ENCODE measurements around the gene MYH10. TPM values are rescaled to one million over a fixed set of nuclear protein-coding genes. Genes with fewer than 3 reads are reported as not detected.
A peak's percentile ranks its signal among the peaks of the same experiment; 100 is the strongest.

MYH10 gene
- total and polyA plus RNA-seq, 4 donors: 205 to 1,963 (median 819) TPM

GRCh38 chr17:8465759-8466158 lies 164.8 kb downstream of the MYH10 start:
- H3K4me3 ChIP-seq (ENCODE audit: low read length in 2 of 2): no peak overlapping the region
- peaks cover 0 to 1% of the 10 kb centered on the region in 2 donors for H3K36me3 ChIP-seq (ENCODE audit: control insufficient read depth in 1 of 2, insufficient read depth in 2 of 2, low read length in 1 of 2)
- peak overlapping the region in 1 of 2 donors; percentile 4 for H3K27ac ChIP-seq (ENCODE audit: low read depth in 1 of 2, low read length in 2 of 2)
- 8 to 11% methylated on average over 12 of the region's 12 CpGs for WGBS, 2 donors
- ATAC-seq (ENCODE audit: low FRiP score) (no peak), DNase-seq (no peak)
- H3K27me3 ChIP-seq (ENCODE audit: control insufficient read depth in 1 of 2, insufficient read depth in 2 of 2, low read length in 1 of 2): no peaks in the 10 kb centered on the region
- H3K9me3 ChIP-seq (ENCODE audit: control insufficient read depth, low read length): no peaks in the 10 kb centered on the region
- intact Hi-C loops (cut with DNase I): no loop called here
- peaks cover 0 to 3% of the 10 kb centered on the region in 2 donors for H3K4me1 ChIP-seq (ENCODE audit: control insufficient read depth in 1 of 2, insufficient read depth in 2 of 2, low read length in 2 of 2)

- Histone ChIP-seq H3K36me3 (ENCODE audit: control insufficient read depth in 1 of 2, insufficient read depth in 2 of 2, low read length in 1 of 2) (peaks cover 0 to 1% of the 10 kb centered on the region in 2 donors), H3K4me1 (ENCODE audit: control insufficient read depth in 1 of 2, insufficient read depth in 2 of 2, low read length in 2 of 2) (peaks cover 0 to 3% of the 10 kb centered on the region in 2 donors), H3K4me3 (ENCODE audit: low read length in 2 of 2) (no peak overlapping the region), H3K27me3 (ENCODE audit: control insufficient read depth in 1 of 2, insufficient read depth in 2 of 2, low read length in 1 of 2) (no peaks in the 10 kb centered on the region), H3K27ac (ENCODE audit: low read depth in 1 of 2, low read length in 2 of 2) (peak overlapping the region in 1 of 2 donors; percentile 11), H3K9me3 (ENCODE audit: control insufficient read depth, low read length) (no peaks in the 10 kb centered on the region)
- DNase-seq: no peak
- ATAC-seq (ENCODE audit: low FRiP score): no peak
- WGBS, 2 donors: 14 to 16% methylated on average over 8 of the region's 8 CpGs
- intact Hi-C loops (cut with DNase I): no loop called here
Observed at GRCh38 chr17:8465356-8465755, 165.2 kb downstream of the MYH10 start.

- no peak for ATAC-seq (ENCODE audit: low FRiP score)
- intact Hi-C loops (cut with DNase I): no loop called here
- Histone ChIP-seq H3K27me3 (ENCODE audit: control insufficient read depth in 1 of 2, insufficient read depth in 2 of 2, low read length in 1 of 2) (no peaks in the 10 kb centered on the region), H3K9me3 (ENCODE audit: control insufficient read depth, low read length) (no peaks in the 10 kb centered on the region), H3K27ac (ENCODE audit: low read depth in 1 of 2, low read length in 2 of 2) (peak overlapping the region in 1 of 2 donors; percentile 11), H3K36me3 (ENCODE audit: control insufficient read depth in 1 of 2, insufficient read depth in 2 of 2, low read length in 1 of 2) (peaks cover 0 to 1% of the 10 kb centered on the region in 2 donors), H3K4me1 (ENCODE audit: control insufficient read depth in 1 of 2, insufficient read depth in 2 of 2, low read length in 2 of 2) (peaks cover 0 to 3% of the 10 kb centered on the region in 2 donors), H3K4me3 (ENCODE audit: low read length in 2 of 2) (no peak overlapping the region)
- no peak for DNase-seq
- WGBS, 2 donors: 14 to 24% methylated on average over 4 of the region's 4 CpGs
Observed at GRCh38 chr17:8464941-8465340, 165.6 kb downstream of the MYH10 start.

GRCh38 chr17:8463099-8463498 lies 167.4 kb downstream of the MYH10 start:
- 6 to 7% methylated on average over 5 of the region's 5 CpGs for WGBS, 2 donors
- H3K27me3 ChIP-seq (ENCODE audit: control insufficient read depth in 1 of 2, insufficient read depth in 2 of 2, low read length in 1 of 2): no peaks in the 10 kb centered on the region
- H3K9me3 ChIP-seq (ENCODE audit: control insufficient read depth, low read length): no peaks in the 10 kb centered on the region
- ATAC-seq (ENCODE audit: low FRiP score) (no peak), DNase-seq (no peak)
- no peak overlapping the region for H3K4me3 ChIP-seq (ENCODE audit: low read length in 2 of 2)
- H3K36me3 ChIP-seq (ENCODE audit: control insufficient read depth in 1 of 2, insufficient read depth in 2 of 2, low read length in 1 of 2): peaks cover 1 to 2% of the 10 kb centered on the region in 2 donors
- peak overlapping the region; percentile 68 to 77 for H3K27ac ChIP-seq (ENCODE audit: low read depth in 1 of 2, low read length in 2 of 2)
- H3K4me1 ChIP-seq (ENCODE audit: control insufficient read depth in 1 of 2, insufficient read depth in 2 of 2, low read length in 2 of 2): peaks cover 0 to 1% of the 10 kb centered on the region in 2 donors
- intact Hi-C loops (cut with DNase I): no loop called here

- Histone ChIP-seq H3K27ac (ENCODE audit: low read depth in 1 of 2, low read length in 2 of 2) (peak overlapping the region; percentile 68 to 77), H3K36me3 (ENCODE audit: control insufficient read depth in 1 of 2, insufficient read depth in 2 of 2, low read length in 1 of 2) (peaks cover 2 to 3% of the 10 kb centered on the region in 2 donors), H3K9me3 (ENCODE audit: control insufficient read depth, low read length) (no peaks in the 10 kb centered on the region), H3K4me3 (ENCODE audit: low read length in 2 of 2) (no peak overlapping the region), H3K4me1 (ENCODE audit: control insufficient read depth in 1 of 2, insufficient read depth in 2 of 2, low read length in 2 of 2) (peaks cover 0 to 3% of the 10 kb centered on the region in 2 donors), H3K27me3 (ENCODE audit: control insufficient read depth in 1 of 2, insufficient read depth in 2 of 2, low read length in 1 of 2) (no peaks in the 10 kb centered on the region)
- intact Hi-C loops (cut with DNase I): no loop called here
- 42 to 50% methylated on average over 5 of the region's 5 CpGs for WGBS, 2 donors
- DNase-seq: no peak
- ATAC-seq (ENCODE audit: low FRiP score): no peak
Observed at GRCh38 chr17:8462564-8462963, 168.0 kb downstream of the MYH10 start.

GRCh38 chr17:8459831-8460230 lies 170.7 kb downstream of the MYH10 start:
- peaks cover 4 to 7% of the 10 kb centered on the region in 2 donors for H3K36me3 ChIP-seq (ENCODE audit: control insufficient read depth in 1 of 2, insufficient read depth in 2 of 2, low read length in 1 of 2)
- no peak overlapping the region for H3K27ac ChIP-seq (ENCODE audit: low read depth in 1 of 2, low read length in 2 of 2)
- DNase-seq (no peak), ATAC-seq (ENCODE audit: low FRiP score) (no peak)
- H3K9me3 ChIP-seq (ENCODE audit: control insufficient read depth, low read length): no peaks in the 10 kb centered on the region
- 85 to 89% methylated on average over 3 of the region's 3 CpGs for WGBS, 2 donors
- H3K27me3 ChIP-seq (ENCODE audit: control insufficient read depth in 1 of 2, insufficient read depth in 2 of 2, low read length in 1 of 2): no peaks in the 10 kb centered on the region
- intact Hi-C loops (cut with DNase I): no loop called here
- H3K4me1 ChIP-seq (ENCODE audit: control insufficient read depth in 1 of 2, insufficient read depth in 2 of 2, low read length in 2 of 2): peaks cover 0 to 3% of the 10 kb centered on the region in 2 donors
- H3K4me3 ChIP-seq (ENCODE audit: low read length in 2 of 2): no peak overlapping the region

GRCh38 chr17:8459107-8459506 lies 171.4 kb downstream of the MYH10 start:
- peaks cover 4 to 7% of the 10 kb centered on the region in 2 donors for H3K36me3 ChIP-seq (ENCODE audit: control insufficient read depth in 1 of 2, insufficient read depth in 2 of 2, low read length in 1 of 2)
- H3K4me3 ChIP-seq (ENCODE audit: low read length in 2 of 2): no peak overlapping the region
- intact Hi-C loops (cut with DNase I): no loop called here
- no peak overlapping the region for H3K27ac ChIP-seq (ENCODE audit: low read depth in 1 of 2, low read length in 2 of 2)
- H3K27me3 ChIP-seq (ENCODE audit: control insufficient read depth in 1 of 2, insufficient read depth in 2 of 2, low read length in 1 of 2): no peaks in the 10 kb centered on the region
- ATAC-seq (ENCODE audit: low FRiP score) (no peak), DNase-seq (no peak)
- H3K9me3 ChIP-seq (ENCODE audit: control insufficient read depth, low read length): no peaks in the 10 kb centered on the region
- 80 to 82% methylated on average over 4 of the region's 4 CpGs for WGBS, 2 donors
- H3K4me1 ChIP-seq (ENCODE audit: control insufficient read depth in 1 of 2, insufficient read depth in 2 of 2, low read length in 2 of 2): peaks cover 0 to 2% of the 10 kb centered on the region in 2 donors

- H3K9me3 ChIP-seq (ENCODE audit: control insufficient read depth, low read length): no peaks in the 10 kb centered on the region
- no peak overlapping the region for H3K27ac ChIP-seq (ENCODE audit: low read depth in 1 of 2, low read length in 2 of 2)
- H3K4me1 ChIP-seq (ENCODE audit: control insufficient read depth in 1 of 2, insufficient read depth in 2 of 2, low read length in 2 of 2): peaks cover 0 to 2% of the 10 kb centered on the region in 2 donors
- no peak for DNase-seq
- WGBS, 2 donors: 72 to 78% methylated on average over 6 of the region's 6 CpGs
- ATAC-seq (ENCODE audit: low FRiP score): no peak
- H3K27me3 ChIP-seq (ENCODE audit: control insufficient read depth in 1 of 2, insufficient read depth in 2 of 2, low read length in 1 of 2): no peaks in the 10 kb centered on the region
- intact Hi-C loops (cut with DNase I): no loop called here
- H3K36me3 ChIP-seq (ENCODE audit: control insufficient read depth in 1 of 2, insufficient read depth in 2 of 2, low read length in 1 of 2): peaks cover 4 to 7% of the 10 kb centered on the region in 2 donors
- no peak overlapping the region for H3K4me3 ChIP-seq (ENCODE audit: low read length in 2 of 2)
Observed at GRCh38 chr17:8458128-8458527, 172.4 kb downstream of the MYH10 start.

GRCh38 chr17:8455665-8456209 lies 174.8 kb downstream of the MYH10 start:
- no peak overlapping the region for H3K27ac ChIP-seq (ENCODE audit: low read depth in 1 of 2, low read length in 2 of 2)
- intact Hi-C loops (cut with DNase I): no loop called here
- 63 to 66% methylated on average over 2 of the region's 2 CpGs for WGBS, 2 donors
- H3K4me3 ChIP-seq (ENCODE audit: low read length in 2 of 2): no peak overlapping the region
- peaks cover 4 to 6% of the 10 kb centered on the region in 2 donors for H3K36me3 ChIP-seq (ENCODE audit: control insufficient read depth in 1 of 2, insufficient read depth in 2 of 2, low read length in 1 of 2)
- H3K9me3 ChIP-seq (ENCODE audit: control insufficient read depth, low read length): no peaks in the 10 kb centered on the region
- no peaks in the 10 kb centered on the region for H3K27me3 ChIP-seq (ENCODE audit: control insufficient read depth in 1 of 2, insufficient read depth in 2 of 2, low read length in 1 of 2)
- no peak for DNase-seq
- peaks cover 0 to 2% of the 10 kb centered on the region in 2 donors for H3K4me1 ChIP-seq (ENCODE audit: control insufficient read depth in 1 of 2, insufficient read depth in 2 of 2, low read length in 2 of 2)
- ATAC-seq (ENCODE audit: low FRiP score): no peak

Measured in aorta (tissue), 5 donors.